B cell (primary cell): Measurements from ENCODE around the gene AMBRA1.

Experiments
- CTCF ChIP-seq: fragments of 200-600 bp; IDR thresholded peaks from one replicate; pipeline ENCODE4 v1.8.0; 2022; ENCODE audit warnings: antibody characterized with exemption, mild to moderate bottlenecking
- EZH2 ChIP-seq: IDR thresholded peaks from 2 replicates; pipeline ENCODE4 v1.6.1; 2012; ENCODE audit warnings: borderline replicate concordance, low read depth, mild to moderate bottlenecking, moderate library complexity, low read length; ENCODE audit not compliant: insufficient read depth, poor library complexity, severe bottlenecking

GRCh38 chr11:46363455-46364005 lies 230.3 kb downstream of the AMBRA1 start:
- TF ChIP-seq CTCF (no peak), EZH2 (no peak)
